Endothelial cell of umbilical vein (primary cell): ENCODE results near the gene OR11H12. TPM values are rescaled to one million over a fixed set of nuclear protein-coding genes. Genes with fewer than 3 reads are reported as not detected.
"Not testable (repeated sequence)": the region's sequence is repeated elsewhere in the genome, so short reads cannot be mapped to it uniquely, and the experiment has no call there.

ENCODE experiments used
- Bru-seq: library from RNA; stranded (reverse); fragments of 400-500 nt; gene quantifications from one replicate; lab custom pipeline; 2021; lab: Mats Ljungman, UMichigan
- BruChase-seq, 2 experiments: library from RNA; stranded (reverse); fragments of 400-500 nt; gene quantifications; one replicate each; lab custom pipeline; 2021; lab: Mats Ljungman, UMichigan
- BruUV-seq: library from RNA; stranded (reverse); fragments of 400-500 nt; replicated peaks from 2 replicates; lab custom pipeline; 2021; lab: Mats Ljungman, UMichigan
- CTCF ChIA-PET: fragments of 300-600, 350-600 bp; sonication (Branson Sonifier 250); formaldehyde crosslinking; loops from one replicate; lab custom pipeline; 2021; ENCODE audit warnings: antibody characterized with exemption, inconsistent platforms; lab: Charles Lee
- POLR2A ChIA-PET: fragments of 300-600, 350-600 bp; sonication (Branson Sonifier 250); formaldehyde crosslinking; loops from one replicate; lab custom pipeline; 2021; ENCODE audit warnings: antibody characterized with exemption, inconsistent platforms; lab: Charles Lee
- DNase-seq: peaks from one replicate; pipeline ENCODE4 v3.0.0-alpha.2; 2011; ENCODE audit warnings: low read depth, low spot score
- FAIRE-seq: peaks from 2 replicates; lab custom pipeline; 2011; peaks lifted over from hg19 to GRCh38; lab: Jason Lieb, UNC
- H2AFZ ChIP-seq: 2 replicates; pipeline ENCODE4 v1.6.0; 2012; ENCODE audit warnings: low read depth, low read length, control low read depth, inconsistent platforms
- H3K27ac ChIP-seq: 2 replicates; pipeline ENCODE4 v1.5.1; 2011; ENCODE audit warnings: low read depth, mild to moderate bottlenecking, control low read depth, low read length, moderate library complexity; ENCODE audit not compliant: insufficient read depth
- H3K27me3 ChIP-seq, 2 experiments: 2 replicates each; pipeline versions ENCODE4 v1.6.0 to v1.6.1; 2011; ENCODE audit warnings: low read length in 2 of 2, mixed read lengths in 1 of 2; ENCODE audit not compliant: control insufficient read depth in 2 of 2, insufficient read depth in 2 of 2
- H3K36me3 ChIP-seq, 2 experiments: 2 replicates in 1 of 2; 3 replicates in 1 of 2; pipeline ENCODE4 v1.5.1; 2011; ENCODE audit warnings: low read length in 2 of 2, mild to moderate bottlenecking in 1 of 2, moderate library complexity in 1 of 2; ENCODE audit not compliant: control insufficient read depth in 2 of 2, insufficient read depth in 2 of 2; ENCODE audit errors: extremely low read depth in 1 of 2
- H3K4me1 ChIP-seq: 3 replicates; pipeline ENCODE4 v1.5.1; 2011; ENCODE audit warnings: mild to moderate bottlenecking, low read length; ENCODE audit not compliant: control insufficient read depth, insufficient read depth; ENCODE audit errors: extremely low read depth
- H3K4me2 ChIP-seq: 2 replicates; pipeline ENCODE4 v1.6.1; 2011; ENCODE audit warnings: low read length, control low read depth, mixed read lengths; ENCODE audit not compliant: insufficient read depth
- H3K4me3 ChIP-seq, 3 experiments: fragments of 200-600 bp in 1 of 3; sonication (generic), shearing (Covaris generic) in 1 of 3; replicated peaks in 1 of 3; 2 replicates each; pipeline ENCODE4 v1.5.1; 2011 to 2016; ENCODE audit warnings: control low read depth in 3 of 3, low read length in 3 of 3, mild to moderate bottlenecking in 2 of 3, inconsistent platforms in 1 of 3, low read depth in 1 of 3, moderate library complexity in 1 of 3; ENCODE audit not compliant: insufficient read depth in 1 of 3
- H3K79me2 ChIP-seq: 2 replicates; pipeline ENCODE4 v1.6.0; 2012; ENCODE audit warnings: low read length, inconsistent platforms; ENCODE audit not compliant: control insufficient read depth, insufficient read depth
- H3K9ac ChIP-seq: replicated peaks from 2 replicates; pipeline ENCODE3; 2011; ENCODE audit warnings: low read length, control low read depth; ENCODE audit not compliant: insufficient read depth; ENCODE audit errors: extremely low read depth
- H3K9me1 ChIP-seq: replicated peaks from 3 replicates; pipeline ENCODE4 v1.6.0; 2011; ENCODE audit warnings: mild to moderate bottlenecking, low read length; ENCODE audit not compliant: control insufficient read depth, insufficient read depth; ENCODE audit errors: extremely low read depth
- H3K9me3 ChIP-seq: replicated peaks from 2 replicates; pipeline ENCODE4 v1.5.1; 2012; ENCODE audit warnings: low read length, inconsistent platforms; ENCODE audit not compliant: control insufficient read depth, insufficient read depth
- H4K20me1 ChIP-seq: replicated peaks from 2 replicates; pipeline ENCODE3; 2011; ENCODE audit warnings: mild to moderate bottlenecking, low read length; ENCODE audit not compliant: control insufficient read depth, insufficient read depth; ENCODE audit errors: extremely low read depth
- dilution Hi-C: fragments of 300-500 bp; cut with MboI; formaldehyde crosslinking; loops from one replicate; pipeline ENCODE4 v1.15.0; 2019; ENCODE audit warnings: low sequenced_read_pairs; ENCODE audit not compliant: extremely low pct_ligation_motif_present
- intact Hi-C: fragments of 100-400 bp; cut with micrococcal nuclease; formaldehyde crosslinking; loops from one replicate; pipeline ENCODE4 v1.10.0; 2022
- long read RNA-seq: library from polyadenylated mRNA; stranded (forward); transcript quantifications from one replicate; pipeline ENCODE4 v2.0.0, GENCODE V29; 2021
- polyA minus RNA-seq, 3 experiments: library from RNA; depleted of rRNA, polyadenylated mRNA; stranded (reverse); fragments of >200 nt; gene quantifications; 1 replicate in 1 of 3; 2 replicates in 2 of 3; pipeline ENCODE4 v1.2.3, GENCODE V29; 2011
- polyA plus RNA-seq, 4 experiments: library from polyadenylated mRNA; depleted of rRNA in 3 of 4; stranded (reverse) in 3 of 4; unstranded in 1 of 4; fragments of >200 nt; gene quantifications; 2 replicates each; pipeline versions ENCODE4 v1.2.1 to v1.2.3, GENCODE V29; 2011 to 2012; ENCODE audit warnings: missing spikeins in 1 of 4
- total RNA-seq: library from RNA; stranded (reverse); gene quantifications from 2 replicates; pipeline ENCODE4 v1.2.3, GENCODE V29; 2021

OR11H12 gene
- total RNA-seq (not detected in 2 replicates), polyA plus RNA-seq (not detected in 2 replicates), polyA minus RNA-seq (not detected in 2 replicates), Bru-seq, nascent RNA (not detected), BruChase-seq, experiment 1, labeled RNA remaining after a 6-hour chase (not detected), BruChase-seq, experiment 2, labeled RNA remaining after a 2-hour chase (not detected)
- polyA plus RNA-seq (2011; cell fraction: cytosol; rRNA removed) = not detected in 2 replicates
- polyA plus RNA-seq (2011; cell fraction: nucleus; rRNA removed) = not detected in 2 replicates
- polyA plus RNA-seq (2012) = not detected in 2 replicates
- not detected for polyA minus RNA-seq (2011; cell fraction: cytosol; rRNA and poly(A)+ RNA removed)
- polyA minus RNA-seq (2011; cell fraction: nucleus; rRNA and poly(A)+ RNA removed) = not detected in 2 replicates
- long read RNA-seq = 0 reads

GRCh38 chr14:18600817-18601216 is at the start of gene OR11H12:
OR11H12 (plus strand) TSS chr14:18601117; CDS start chr14:18601117, 0 bp downstream.
- H3K9me3 ChIP-seq, H3K27ac ChIP-seq, dilution Hi-C loops, H3K4me1 ChIP-seq, BruUV-seq, H3K4me2 ChIP-seq, H3K9ac ChIP-seq, POLR2A ChIA-PET, intact Hi-C loops, DNase-seq, H3K36me3 ChIP-seq, H3K27me3 ChIP-seq, H3K79me2 ChIP-seq, CTCF ChIA-PET, H4K20me1 ChIP-seq, H3K4me3 ChIP-seq, H3K9me1 ChIP-seq, H2AFZ ChIP-seq, FAIRE-seq: not testable (repeated sequence)

DNA sequence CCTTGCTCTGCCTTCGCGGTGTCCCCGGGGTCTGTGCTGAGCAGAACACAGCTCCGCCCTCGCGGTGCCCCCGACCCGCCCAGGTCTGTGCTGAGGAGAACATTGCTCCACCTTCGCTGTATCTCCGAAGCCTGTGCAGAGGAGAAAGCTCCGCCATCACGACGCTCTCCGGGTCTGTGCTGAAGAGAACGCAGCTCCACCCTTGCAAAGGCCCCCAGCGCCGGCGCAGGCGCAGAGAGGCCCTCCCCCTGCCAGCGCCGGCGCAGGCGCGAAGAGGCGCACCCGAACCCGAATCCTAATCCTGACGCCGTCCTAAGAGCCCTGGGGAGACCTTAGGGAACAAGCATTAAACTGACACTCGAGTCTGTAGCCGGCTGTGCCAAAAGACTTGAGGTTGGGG is 18.0 kb upstream of the OR11H12 start:
- not testable (repeated sequence) for H2AFZ ChIP-seq, FAIRE-seq

GRCh38 chr14:18626610-18627213 is 25.8 kb downstream of the OR11H12 start:
- H3K27me3 ChIP-seq, H3K4me3 ChIP-seq, POLR2A ChIA-PET, CTCF ChIA-PET, H3K9ac ChIP-seq, H3K9me3 ChIP-seq, H3K27ac ChIP-seq, dilution Hi-C loops, H4K20me1 ChIP-seq, H3K36me3 ChIP-seq, H3K4me1 ChIP-seq, DNase-seq, FAIRE-seq, intact Hi-C loops, H2AFZ ChIP-seq, H3K79me2 ChIP-seq, BruUV-seq, H3K4me2 ChIP-seq, H3K9me1 ChIP-seq: not testable (repeated sequence)

More for the DNA sequence above, 18.0 kb upstream of the OR11H12 start:
- POLR2A ChIA-PET, H3K4me1 ChIP-seq, H3K79me2 ChIP-seq, H3K36me3 ChIP-seq, H3K27me3 ChIP-seq, intact Hi-C loops, DNase-seq, H3K4me3 ChIP-seq, H4K20me1 ChIP-seq, H3K9me3 ChIP-seq, H3K9ac ChIP-seq, H3K27ac ChIP-seq, CTCF ChIA-PET, BruUV-seq, dilution Hi-C loops, H3K4me2 ChIP-seq, H3K9me1 ChIP-seq: not testable (repeated sequence)

DNA sequence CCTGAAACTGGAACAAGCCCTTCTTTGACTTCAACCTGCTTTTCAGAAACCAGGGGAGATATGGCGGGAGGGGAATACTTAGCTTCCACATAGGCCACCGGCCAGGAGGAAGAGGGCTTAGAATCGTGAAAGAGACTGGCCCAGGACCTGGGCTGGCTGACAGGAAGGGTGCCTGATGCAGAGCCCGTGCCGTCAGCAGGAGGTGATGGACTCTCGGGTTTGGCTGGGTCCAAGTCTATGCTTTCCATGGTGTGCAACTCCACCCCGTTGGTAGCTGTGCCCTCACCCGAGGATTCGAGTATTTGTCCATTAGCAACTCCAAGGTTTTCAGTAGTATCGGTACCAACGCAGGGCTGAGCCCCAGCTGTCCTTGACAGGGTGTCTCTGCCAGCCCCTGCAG is 35.1 kb downstream of the OR11H12 start:
- H3K4me2 ChIP-seq, H3K27me3 ChIP-seq, H3K27ac ChIP-seq, FAIRE-seq, BruUV-seq, intact Hi-C loops, H3K9me3 ChIP-seq, H3K9me1 ChIP-seq, H3K36me3 ChIP-seq, H4K20me1 ChIP-seq, H3K4me3 ChIP-seq, H3K4me1 ChIP-seq, H3K79me2 ChIP-seq, CTCF ChIA-PET, H2AFZ ChIP-seq, DNase-seq, POLR2A ChIA-PET, dilution Hi-C loops, H3K9ac ChIP-seq: not testable (repeated sequence)
